ENCODE data around the gene KATNB1.

DNA sequence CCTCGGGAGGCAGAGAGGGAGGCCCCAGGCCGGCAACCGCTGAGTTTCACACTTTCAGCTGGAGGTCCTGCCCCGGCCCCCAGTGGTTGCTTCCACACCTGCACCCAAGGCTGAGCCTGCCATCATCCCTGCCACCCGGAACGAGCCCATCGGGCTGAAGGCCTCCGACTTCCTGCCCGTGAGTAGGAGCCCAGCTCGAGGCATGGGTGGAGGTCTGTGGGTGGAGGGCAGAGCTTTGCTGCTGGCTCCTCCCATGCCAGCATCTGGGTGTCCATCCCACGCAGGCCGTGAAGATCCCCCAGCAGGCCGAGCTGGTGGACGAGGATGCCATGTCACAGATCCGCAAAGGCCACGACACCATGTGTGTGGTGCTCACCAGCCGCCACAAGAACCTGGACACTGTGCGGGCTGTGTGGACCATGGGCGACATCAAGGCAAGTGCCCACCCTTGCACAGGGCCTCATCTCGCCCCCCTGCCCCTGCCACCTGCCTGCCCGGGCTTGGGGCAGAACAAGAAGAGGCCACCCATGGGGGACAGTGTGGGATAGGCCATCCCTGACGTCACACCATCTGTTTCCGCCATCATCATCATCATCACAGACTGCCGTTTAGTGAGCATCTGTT is 19.6 kb downstream of the KATNB1 start:
- TF ChIP-seq POLR2A (IDR thresholded peaks at IDR 0.05; ENCODE audit: low read depth, low read length): no peak
- no peak for TF ChIP-seq TAF1 (IDR thresholded peaks at IDR 0.05; ENCODE audit: low read depth, low read length)
- no peak for TF ChIP-seq POLR2AphosphoS5 (IDR thresholded peaks at IDR 0.05; ENCODE audit: low read depth, low read length)
- no peak for TF ChIP-seq PAX5 (IDR thresholded peaks at IDR 0.05; ENCODE audit: insufficient read depth, low read length, severe bottlenecking)
- TF ChIP-seq SPI1 (IDR thresholded peaks at IDR 0.05; ENCODE audit: low read depth, low read length): no peak

All from GM12891 (cell line).